OCI-LY1 (cell line): Measurements from ENCODE around the gene RERE.

Source experiments
- H2AFZ ChIP-seq: fragments of 200-600 bp; sonication (generic), shearing (Covaris generic); 2 replicates; pipeline ENCODE4 v1.6.0; 2014; ENCODE audit warnings: antibody characterized with exemption, mild to moderate bottlenecking, low read length
- H3F3A ChIP-seq: fragments of 200-600 bp; sonication (generic), shearing (Covaris generic); 2 replicates; pipeline ENCODE4 v1.6.0; 2014; ENCODE audit warnings: mild to moderate bottlenecking, antibody characterized with exemption, low read length, moderate library complexity; ENCODE audit not compliant: insufficient read depth
- H3K27ac ChIP-seq: fragments of 200-600 bp; sonication (generic); 2 replicates; pipeline ENCODE4 v1.5.1; 2014; ENCODE audit warnings: low read length, mixed run types, mild to moderate bottlenecking, low read depth; ENCODE audit not compliant: poor library complexity, severe bottlenecking
- H3K27me3 ChIP-seq: fragments of 200-600 bp; sonication (generic); 2 replicates; pipeline ENCODE4 v1.6.0; 2014; ENCODE audit warnings: antibody characterized with exemption, mild to moderate bottlenecking, low read length, moderate library complexity; ENCODE audit not compliant: insufficient read depth
- H3K36me3 ChIP-seq: fragments of 200-600 bp; sonication (generic); 2 replicates; pipeline ENCODE4 v1.6.1; 2014; ENCODE audit warnings: mild to moderate bottlenecking, antibody characterized with exemption, low read length, moderate library complexity, mixed read lengths; ENCODE audit not compliant: insufficient read depth
- H3K4me1 ChIP-seq: fragments of 200-600 bp; sonication (generic); 2 replicates; pipeline ENCODE4 v1.5.1; 2014; ENCODE audit warnings: mild to moderate bottlenecking, low read length, moderate library complexity; ENCODE audit not compliant: insufficient read depth, severe bottlenecking
- H3K4me2 ChIP-seq: fragments of 200-600 bp; sonication (generic), shearing (Covaris generic); 2 replicates; pipeline ENCODE4 v1.6.1; 2014; ENCODE audit warnings: low read length
- H3K4me3 ChIP-seq: fragments of 200-600 bp; sonication (generic); 2 replicates; pipeline ENCODE4 v1.5.1; 2014; ENCODE audit warnings: low read length, low read depth, mild to moderate bottlenecking, mixed read lengths; ENCODE audit not compliant: poor library complexity, severe bottlenecking
- H3K79me2 ChIP-seq: fragments of 200-600 bp; shearing (Covaris generic); 2 replicates; pipeline ENCODE4 v1.6.1; 2016; ENCODE audit warnings: mixed run types, low read length, mixed read lengths; ENCODE audit not compliant: insufficient read depth
- H3K9ac ChIP-seq: fragments of 200-600 bp; sonication (generic), shearing (Covaris generic); 2 replicates; pipeline ENCODE4 v1.6.1; 2014; ENCODE audit warnings: mild to moderate bottlenecking, low read length, mixed read lengths
- H3K9me2 ChIP-seq: fragments of 200-600 bp; sonication (generic), shearing (Covaris generic); 2 replicates; pipeline ENCODE4 v1.6.1; 2014; ENCODE audit warnings: low read depth, mild to moderate bottlenecking, low read length, mixed read lengths
- H3K9me3 ChIP-seq: fragments of 200-600 bp; shearing (Covaris generic); 2 replicates; pipeline ENCODE4 v1.6.1; 2014; ENCODE audit warnings: low read length, mixed read lengths
- H4K20me1 ChIP-seq: fragments of 200-600 bp; sonication (generic), shearing (Covaris generic); 2 replicates; pipeline ENCODE4 v1.6.0; 2016; ENCODE audit warnings: mild to moderate bottlenecking, low read length; ENCODE audit not compliant: insufficient read depth
- EZH2 ChIP-seq: fragments of 200-600 bp; sonication (generic), shearing (Covaris generic); IDR thresholded peaks from 2 replicates; pipeline ENCODE4 v1.8.0; 2017; ENCODE audit warnings: borderline replicate concordance, mixed run types, mild to moderate bottlenecking, antibody characterized with exemption, low read length, moderate library complexity, mixed read lengths
- TF ChIP-seq, protein P1 (sequence below): fragments of 200-600 bp; sonication (generic), shearing (Covaris generic); IDR thresholded peaks from 2 replicates; pipeline ENCODE4 v1.5.1; 2017; ENCODE audit warnings: mild to moderate bottlenecking, antibody characterized with exemption, low read length, moderate library complexity, mixed read lengths

RERE gene

GRCh38 chr1:8486047-8486446, 331.4 kb downstream of the RERE start:
- H3K79me2 ChIP-seq = peaks cover 5% of the 10 kb centered on the region
- H4K20me1 ChIP-seq = no peaks in the 10 kb centered on the region
- no peaks in the 10 kb centered on the region for H3F3A ChIP-seq
- H3K36me3 ChIP-seq = peaks cover 10% of the 10 kb centered on the region; the same call in 1 of the 2 replicates
- H3K4me1 ChIP-seq = no peaks in the 10 kb centered on the region
- no peaks in the 10 kb centered on the region for H3K27me3 ChIP-seq
- H3K9me3 ChIP-seq = no peaks in the 10 kb centered on the region
- H3K27ac ChIP-seq = no peak overlapping the region
- no peak overlapping the region for H3K4me3 ChIP-seq
- H3K4me2 ChIP-seq = no peak overlapping the region
- TF ChIP-seq EZH2 = no peak
- TF ChIP-seq, protein P1, sequence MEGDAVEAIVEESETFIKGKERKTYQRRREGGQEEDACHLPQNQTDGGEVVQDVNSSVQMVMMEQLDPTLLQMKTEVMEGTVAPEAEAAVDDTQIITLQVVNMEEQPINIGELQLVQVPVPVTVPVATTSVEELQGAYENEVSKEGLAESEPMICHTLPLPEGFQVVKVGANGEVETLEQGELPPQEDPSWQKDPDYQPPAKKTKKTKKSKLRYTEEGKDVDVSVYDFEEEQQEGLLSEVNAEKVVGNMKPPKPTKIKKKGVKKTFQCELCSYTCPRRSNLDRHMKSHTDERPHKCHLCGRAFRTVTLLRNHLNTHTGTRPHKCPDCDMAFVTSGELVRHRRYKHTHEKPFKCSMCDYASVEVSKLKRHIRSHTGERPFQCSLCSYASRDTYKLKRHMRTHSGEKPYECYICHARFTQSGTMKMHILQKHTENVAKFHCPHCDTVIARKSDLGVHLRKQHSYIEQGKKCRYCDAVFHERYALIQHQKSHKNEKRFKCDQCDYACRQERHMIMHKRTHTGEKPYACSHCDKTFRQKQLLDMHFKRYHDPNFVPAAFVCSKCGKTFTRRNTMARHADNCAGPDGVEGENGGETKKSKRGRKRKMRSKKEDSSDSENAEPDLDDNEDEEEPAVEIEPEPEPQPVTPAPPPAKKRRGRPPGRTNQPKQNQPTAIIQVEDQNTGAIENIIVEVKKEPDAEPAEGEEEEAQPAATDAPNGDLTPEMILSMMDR = no peak
- no peaks in the 10 kb centered on the region for H3K9me2 ChIP-seq
- H3K9ac ChIP-seq = no peak overlapping the region
- H2AFZ ChIP-seq = no peak overlapping the region

DNA sequence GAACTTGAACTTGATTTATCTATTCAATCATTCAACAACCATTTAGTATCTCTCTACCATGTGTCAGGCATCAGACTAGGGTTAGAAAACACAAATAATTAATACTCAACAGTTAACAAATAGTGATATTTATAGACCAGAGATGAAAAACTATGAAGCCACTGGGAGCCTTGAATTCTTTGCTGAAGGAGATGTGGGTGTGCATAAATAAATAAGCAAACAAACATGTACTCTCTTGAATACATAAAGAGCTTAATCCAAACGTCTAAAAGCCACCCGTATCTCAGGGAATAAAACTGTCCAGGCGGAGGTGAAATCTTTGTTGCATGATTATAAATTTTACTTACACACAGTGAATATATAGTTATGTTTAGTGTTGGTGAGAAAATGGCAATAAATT, 333.9 kb downstream of the RERE start:
- H3K9me3 ChIP-seq = no peaks in the 10 kb centered on the region
- no peak overlapping the region for H3K4me2 ChIP-seq
- no peaks in the 10 kb centered on the region for H4K20me1 ChIP-seq
- H3K79me2 ChIP-seq = peaks cover 2% of the 10 kb centered on the region
- H2AFZ ChIP-seq = no peak overlapping the region
- H3K9me2 ChIP-seq = no peaks in the 10 kb centered on the region
- peaks cover 4% of the 10 kb centered on the region for H3K4me1 ChIP-seq
- H3K27me3 ChIP-seq = no peaks in the 10 kb centered on the region
- no peak overlapping the region for H3K4me3 ChIP-seq
- TF ChIP-seq EZH2 = no peak
- no peaks in the 10 kb centered on the region for H3F3A ChIP-seq
- H3K9ac ChIP-seq = no peak overlapping the region
- H3K36me3 ChIP-seq = peaks cover 6% of the 10 kb centered on the region; the same call in 1 of the 2 replicates
- no peak overlapping the region for H3K27ac ChIP-seq

GRCh38 chr1:8482979-8483381, 334.5 kb downstream of the RERE start:
- Histone ChIP-seq H3K9ac (no peak overlapping the region), H3K27me3 (no peaks in the 10 kb centered on the region), H4K20me1 (no peaks in the 10 kb centered on the region), H2AFZ (no peak overlapping the region), H3K4me3 (no peak overlapping the region), H3F3A (no peaks in the 10 kb centered on the region), H3K36me3 (peaks cover 6% of the 10 kb centered on the region; the same call in 1 of the 2 replicates), H3K4me1 (peaks cover 10% of the 10 kb centered on the region), H3K79me2 (no peaks in the 10 kb centered on the region; the same call in 1 of the 2 replicates), H3K4me2 (no peak overlapping the region), H3K9me2 (no peaks in the 10 kb centered on the region), H3K9me3 (no peaks in the 10 kb centered on the region), H3K27ac (no peak overlapping the region)
- TF ChIP-seq EZH2 = no peak
- TF ChIP-seq, protein P1 = no peak
